Prostate gland (tissue), 2 donors: Measurements from ENCODE around the gene ADGRL3.

Experiments
- POLR2A ChIP-seq: fragments of 450-650 bp; IDR thresholded peaks from one replicate; pipeline ENCODE4 v1.6.1; 2016; ENCODE audit warnings: antibody characterized with exemption, mild to moderate bottlenecking
- POLR2AphosphoS5 ChIP-seq: sonication (generic); formaldehyde crosslinking; IDR thresholded peaks from one replicate; pipeline ENCODE4 v1.6.1; 2017; ENCODE audit warnings: antibody characterized with exemption
- TF ChIP-seq, protein P1 (sequence below), 4 experiments: fragments of 200-600 bp in 2 of 4; fragments of 450-650 bp in 2 of 4; sonication (generic) in 2 of 4; IDR thresholded peaks; 1 replicate in 3 of 4; 2 replicates in 1 of 4; pipeline ENCODE4 v1.5.1; 2016 to 2019; ENCODE audit warnings: antibody characterized with exemption in 4 of 4, mild to moderate bottlenecking in 2 of 4, moderate library complexity in 2 of 4

DNA sequence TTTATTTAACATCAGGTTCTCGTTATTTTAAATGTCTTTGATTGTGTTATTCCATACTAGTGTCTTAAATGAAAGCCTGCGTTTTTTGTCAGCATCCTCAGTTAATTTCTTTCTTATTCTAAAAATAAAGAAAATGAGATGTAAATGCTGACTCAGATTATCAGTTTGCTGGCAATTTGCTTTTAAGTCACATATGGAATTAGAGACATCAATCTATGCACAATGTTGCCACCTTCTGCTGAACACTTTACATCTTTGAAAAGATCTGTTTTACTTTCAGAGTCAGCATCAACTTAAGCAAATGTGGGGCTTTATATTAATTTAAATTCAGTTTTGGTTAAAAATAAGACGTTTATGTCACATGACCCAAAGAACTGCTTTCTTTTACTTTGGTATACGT, 99.2 kb downstream of the ADGRL3 start:
- TF ChIP-seq POLR2AphosphoS5 (no peak), POLR2A (no peak)
- TF ChIP-seq, protein P1, sequence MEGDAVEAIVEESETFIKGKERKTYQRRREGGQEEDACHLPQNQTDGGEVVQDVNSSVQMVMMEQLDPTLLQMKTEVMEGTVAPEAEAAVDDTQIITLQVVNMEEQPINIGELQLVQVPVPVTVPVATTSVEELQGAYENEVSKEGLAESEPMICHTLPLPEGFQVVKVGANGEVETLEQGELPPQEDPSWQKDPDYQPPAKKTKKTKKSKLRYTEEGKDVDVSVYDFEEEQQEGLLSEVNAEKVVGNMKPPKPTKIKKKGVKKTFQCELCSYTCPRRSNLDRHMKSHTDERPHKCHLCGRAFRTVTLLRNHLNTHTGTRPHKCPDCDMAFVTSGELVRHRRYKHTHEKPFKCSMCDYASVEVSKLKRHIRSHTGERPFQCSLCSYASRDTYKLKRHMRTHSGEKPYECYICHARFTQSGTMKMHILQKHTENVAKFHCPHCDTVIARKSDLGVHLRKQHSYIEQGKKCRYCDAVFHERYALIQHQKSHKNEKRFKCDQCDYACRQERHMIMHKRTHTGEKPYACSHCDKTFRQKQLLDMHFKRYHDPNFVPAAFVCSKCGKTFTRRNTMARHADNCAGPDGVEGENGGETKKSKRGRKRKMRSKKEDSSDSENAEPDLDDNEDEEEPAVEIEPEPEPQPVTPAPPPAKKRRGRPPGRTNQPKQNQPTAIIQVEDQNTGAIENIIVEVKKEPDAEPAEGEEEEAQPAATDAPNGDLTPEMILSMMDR (IDR thresholded peaks at IDR 0.05): no peak
